Breast epithelium (tissue), 4 donors: ENCODE measurements around the gene EIF3L. TPM values are rescaled to one million over a fixed set of nuclear protein-coding genes. Genes with fewer than 3 reads are reported as not detected.

Source experiments
- DNase-seq, 2 donors: peaks; one replicate each; pipeline ENCODE4 v3.0.0-alpha.2; 2019; ENCODE audit warnings: low spot score in 2 of 2
- H3K27ac ChIP-seq, 2 donors: fragments of 200-600 bp; sonication (generic) in 1 of 2; one replicate each; pipeline ENCODE4 v1.5.1; 2016 to 2019; ENCODE audit warnings: mild to moderate bottlenecking in 1 of 2
- H3K27me3 ChIP-seq, 2 donors: fragments of 200-600 bp; sonication (generic) in 1 of 2; one replicate each; pipeline versions ENCODE4 v1.5.1 to v1.6.0; 2017 to 2019; ENCODE audit warnings: control low read depth in 1 of 2, mild to moderate bottlenecking in 1 of 2
- H3K36me3 ChIP-seq: fragments of 200-600 bp; one replicate; pipeline ENCODE4 v1.5.1; 2019
- H3K4me1 ChIP-seq, 2 donors: fragments of 200-600 bp; sonication (generic); one replicate each; pipeline ENCODE4 v1.5.1; 2016 to 2019; ENCODE audit warnings: control low read depth in 1 of 2
- H3K4me3 ChIP-seq, 3 donors: fragments of 200-600 bp; sonication (generic); 1 replicate in 2 of 3; 2 replicates in 1 of 3; pipeline ENCODE4 v1.5.1; 2016 to 2019; ENCODE audit warnings: mild to moderate bottlenecking in 3 of 3, moderate library complexity in 2 of 3
- H3K9me3 ChIP-seq, 2 donors: fragments of 200-600 bp; sonication (generic) in 1 of 2; one replicate each; pipeline ENCODE4 v1.5.1; 2016 to 2019; ENCODE audit warnings: control low read depth in 1 of 2
- POLR2A ChIP-seq: fragments of 450-650 bp; IDR thresholded peaks from one replicate; pipeline ENCODE4 v1.6.1; 2016; ENCODE audit warnings: antibody characterized with exemption, mild to moderate bottlenecking, moderate library complexity
- POLR2AphosphoS5 ChIP-seq, 3 donors: sonication (generic); formaldehyde crosslinking; IDR thresholded peaks; one replicate each; pipeline ENCODE4 v1.6.1; 2017; ENCODE audit warnings: antibody characterized with exemption in 3 of 3
- intact Hi-C: fragments of 100-400 bp; cut with DNase I; formaldehyde crosslinking; loops from one replicate; pipeline ENCODE4 v1.15.1; 2023; ENCODE audit warnings: low total_unique reads
- total RNA-seq, 3 donors: library from RNA; depleted of rRNA; stranded (reverse); fragments of >200 nt; gene quantifications; one replicate each; pipeline ENCODE4 v1.1.0, GENCODE V29; 2016
- TF ChIP-seq, protein P1 (sequence below), 3 donors: fragments of 450-650 bp; IDR thresholded peaks; one replicate each; pipeline ENCODE4 v1.5.1; 2016 to 2017; ENCODE audit warnings: antibody characterized with exemption in 3 of 3, mild to moderate bottlenecking in 3 of 3, moderate library complexity in 3 of 3

The EIF3L gene
- total RNA-seq, 3 donors from 2014 or later = 471 to 569 (median 490) TPM

DNA sequence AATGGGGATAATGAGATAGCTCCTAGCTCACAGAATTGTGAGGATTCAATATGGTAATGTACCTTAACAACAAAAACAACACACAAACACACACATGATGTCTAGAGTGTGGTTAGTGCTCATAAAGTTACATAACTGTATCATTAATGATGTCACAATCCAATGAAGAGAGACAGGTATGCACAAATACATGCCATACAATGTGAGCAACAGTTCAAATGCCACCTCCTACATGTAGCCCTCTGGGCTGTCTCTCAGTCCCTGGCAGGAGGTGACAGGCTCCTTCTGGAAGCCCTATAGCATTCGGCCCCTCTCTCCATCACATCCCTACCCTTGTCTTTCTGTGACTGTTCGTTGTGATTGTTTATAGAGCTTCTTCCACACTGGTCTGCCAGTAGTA, 48.6 kb downstream of the EIF3L start:
- intact Hi-C loops = no loop called here
- H3K27ac ChIP-seq = peak overlapping the region; percentile 90 to 93
- no peak for DNase-seq

DNA sequence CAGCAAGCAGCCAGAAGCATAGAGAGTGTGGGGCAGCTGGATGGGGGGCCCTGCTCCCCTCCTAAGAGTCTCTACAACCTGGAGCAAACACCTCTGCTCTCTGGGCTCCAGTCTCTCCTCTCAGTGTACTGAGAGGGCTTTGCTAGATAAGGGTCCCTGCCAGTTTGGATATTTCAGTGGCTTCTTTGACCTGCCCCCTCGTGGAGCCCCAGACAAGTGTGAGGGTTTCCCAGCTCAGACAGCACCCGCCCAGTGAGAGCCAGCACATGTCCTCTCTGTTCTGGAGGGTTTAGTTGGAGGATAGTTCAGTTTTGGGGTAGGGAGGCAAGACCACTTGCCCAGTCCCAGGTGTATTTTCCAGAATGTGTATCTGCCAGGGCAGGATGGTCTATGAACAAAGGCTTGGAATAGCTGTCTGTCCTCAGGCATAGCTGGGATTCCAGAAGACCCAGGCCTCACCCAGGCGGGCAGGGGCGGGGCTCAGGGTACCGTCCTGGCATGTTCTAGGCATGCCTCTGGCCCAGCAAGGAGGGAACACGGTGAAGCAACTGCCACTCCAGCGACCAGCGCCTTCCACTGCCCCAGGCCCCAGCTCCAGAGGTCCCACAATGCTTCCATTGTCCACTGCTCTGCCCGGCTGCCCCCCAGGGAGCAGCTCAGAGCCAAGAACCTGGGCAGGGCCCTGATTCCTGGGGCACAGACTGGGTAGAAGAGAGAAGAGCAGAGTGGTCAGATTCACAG, 49.4 kb downstream of the EIF3L start:
- intact Hi-C loops = no loop called here
- peak overlapping the region; percentile 90 to 93 for H3K27ac ChIP-seq

More for the DNA sequence above, 48.6 kb downstream of the EIF3L start:
- Histone ChIP-seq H3K9me3 (no peaks in the 10 kb centered on the region), H3K4me1 (peaks cover 0 to 40% of the 10 kb centered on the region in 2 donors), H3K27me3 (no peaks in the 10 kb centered on the region), H3K4me3 (no peak overlapping the region), H3K36me3 (no peaks in the 10 kb centered on the region)
- TF ChIP-seq POLR2AphosphoS5 (IDR thresholded peaks at IDR 0.05) = no peak
- no peak for TF ChIP-seq POLR2A
- TF ChIP-seq, protein P1, sequence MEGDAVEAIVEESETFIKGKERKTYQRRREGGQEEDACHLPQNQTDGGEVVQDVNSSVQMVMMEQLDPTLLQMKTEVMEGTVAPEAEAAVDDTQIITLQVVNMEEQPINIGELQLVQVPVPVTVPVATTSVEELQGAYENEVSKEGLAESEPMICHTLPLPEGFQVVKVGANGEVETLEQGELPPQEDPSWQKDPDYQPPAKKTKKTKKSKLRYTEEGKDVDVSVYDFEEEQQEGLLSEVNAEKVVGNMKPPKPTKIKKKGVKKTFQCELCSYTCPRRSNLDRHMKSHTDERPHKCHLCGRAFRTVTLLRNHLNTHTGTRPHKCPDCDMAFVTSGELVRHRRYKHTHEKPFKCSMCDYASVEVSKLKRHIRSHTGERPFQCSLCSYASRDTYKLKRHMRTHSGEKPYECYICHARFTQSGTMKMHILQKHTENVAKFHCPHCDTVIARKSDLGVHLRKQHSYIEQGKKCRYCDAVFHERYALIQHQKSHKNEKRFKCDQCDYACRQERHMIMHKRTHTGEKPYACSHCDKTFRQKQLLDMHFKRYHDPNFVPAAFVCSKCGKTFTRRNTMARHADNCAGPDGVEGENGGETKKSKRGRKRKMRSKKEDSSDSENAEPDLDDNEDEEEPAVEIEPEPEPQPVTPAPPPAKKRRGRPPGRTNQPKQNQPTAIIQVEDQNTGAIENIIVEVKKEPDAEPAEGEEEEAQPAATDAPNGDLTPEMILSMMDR (IDR thresholded peaks at IDR 0.05) = no peak

GRCh38 chr22:37904572-37905533, 55.6 kb downstream of the EIF3L start:
- Histone ChIP-seq H3K27me3 (no peaks in the 10 kb centered on the region), H3K4me3 (peak overlapping the region; percentile 66 to 84 (median 69)), H3K4me1 (peaks cover 5 to 8% of the 10 kb centered on the region in 2 donors), H3K9me3 (no peaks in the 10 kb centered on the region), H3K27ac (peak overlapping the region; percentile 90 to 96), H3K36me3 (no peaks in the 10 kb centered on the region)
- no peak for DNase-seq
- TF ChIP-seq POLR2AphosphoS5 (IDR thresholded peaks at IDR 0.05) (peak in 1 of 3 donors; percentile 74), POLR2A (no peak)
- intact Hi-C loops = no loop called here

More for the DNA sequence above, 49.4 kb downstream of the EIF3L start:
- no peak overlapping the region for H3K4me3 ChIP-seq
- no peaks in the 10 kb centered on the region for H3K9me3 ChIP-seq
- H3K36me3 ChIP-seq = no peaks in the 10 kb centered on the region
- peak in 2 of 3 donors; percentile 32 to 55 for TF ChIP-seq POLR2AphosphoS5 (IDR thresholded peaks at IDR 0.05)
- no peak for TF ChIP-seq POLR2A
- TF ChIP-seq, protein P1 (IDR thresholded peaks at IDR 0.05) = no peak
- H3K4me1 ChIP-seq = peaks cover 0 to 35% of the 10 kb centered on the region in 2 donors
- DNase-seq = peak; percentile 71 to 92
- H3K27me3 ChIP-seq = no peaks in the 10 kb centered on the region

DNA sequence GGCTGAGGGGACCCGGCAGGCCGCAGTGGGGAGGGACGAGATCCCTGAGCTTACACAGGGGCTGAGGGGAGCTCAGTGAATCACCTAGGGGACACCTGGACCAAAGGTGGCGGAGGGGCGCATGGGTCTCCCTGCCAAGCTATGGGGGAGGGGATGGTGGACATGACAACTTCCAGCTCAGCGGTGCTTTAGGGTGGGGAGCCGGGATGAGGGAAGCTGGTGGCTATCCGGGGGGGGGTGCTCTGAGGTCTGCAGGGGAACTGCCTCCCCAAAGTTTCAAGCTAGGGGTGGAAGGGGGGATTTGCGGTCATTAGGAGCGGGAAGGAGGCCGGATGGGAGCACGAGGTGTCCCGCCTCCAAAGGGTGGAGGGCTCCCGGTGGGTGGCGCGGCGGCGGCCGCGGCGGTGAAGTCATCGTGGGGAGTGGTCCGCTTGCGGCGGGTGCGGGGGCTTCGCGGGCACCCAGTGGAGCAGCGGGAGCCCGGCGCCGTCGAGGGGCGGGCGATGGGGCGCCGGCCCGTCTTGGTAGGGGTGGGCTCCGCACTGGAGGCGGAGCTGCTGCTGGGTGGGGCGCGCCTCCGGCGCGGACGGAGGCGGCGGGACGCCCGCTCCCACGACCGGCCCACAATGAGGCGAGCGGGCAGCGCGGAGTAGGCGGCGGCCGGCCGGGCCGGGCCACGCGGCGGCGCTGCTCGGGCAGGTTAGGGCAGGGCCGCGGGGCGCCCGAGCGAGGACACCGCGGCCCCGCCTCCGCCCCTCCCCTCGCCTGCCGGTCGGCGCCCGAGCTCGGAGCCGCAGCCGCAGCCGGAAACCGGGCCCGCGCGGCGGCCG, 56.5 kb downstream of the EIF3L start, which contains the start of gene MICALL1:
TSS of gene MICALL1 (plus strand) at position 764 of the 830 bp plus-strand sequence. CDS start 126 bp downstream, outside the sequence.
- intact Hi-C loops = no loop called here
- H3K27me3 ChIP-seq = no peaks in the 10 kb centered on the region
- H3K36me3 ChIP-seq = no peaks in the 10 kb centered on the region
- TF ChIP-seq POLR2A = no peak
- TF ChIP-seq, protein P1 (IDR thresholded peaks at IDR 0.05) = peak in 1 of 3 donors; percentile 47
- DNase-seq = peak; percentile 58 to 64
- H3K9me3 ChIP-seq = no peaks in the 10 kb centered on the region
- peak within 1 kb of the TSS; percentile 66 to 84 (median 69) for H3K4me3 ChIP-seq
- peaks cover 5 to 8% of the 10 kb centered on the region in 2 donors for H3K4me1 ChIP-seq
- peak within 1 kb of the TSS; percentile 90 to 96 for H3K27ac ChIP-seq
